A549 (cell line): ENCODE results near the gene PPP2R5E.

Experiments
- EHF ChIP-seq: fragments of 250-450 bp; sonication (Bioruptor Pico); IDR thresholded peaks from 2 replicates; pipeline ENCODE4 v1.5.0; 2020; ENCODE audit warnings: mild to moderate bottlenecking
- EP300 ChIP-seq, 2 experiments: fragments of >200 bp; sonication (Bioruptor Twin); formaldehyde crosslinking; IDR thresholded peaks; 2 replicates in 1 of 2; 3 replicates in 1 of 2; pipeline ENCODE4 v1.6.1; 2016 to 2017
- ESRRA ChIP-seq: fragments of 150-350 bp; IDR thresholded peaks from 2 replicates; pipeline ENCODE4 v1.6.1; 2014; ENCODE audit warnings: mild to moderate bottlenecking, low read length, borderline replicate concordance
- JUNB ChIP-seq: fragments of >200 bp; sonication (Bioruptor Twin); formaldehyde crosslinking; IDR thresholded peaks from 2 replicates; pipeline ENCODE4 v1.6.1; 2016
- MYC ChIP-seq: IDR thresholded peaks from 2 replicates; pipeline ENCODE4 v1.6.1; 2012; ENCODE audit warnings: mild to moderate bottlenecking, inconsistent platforms, low read length, improper control_type of control experiment, borderline replicate concordance
- TP53 ChIP-seq: fragments of 250-450 bp; sonication (Bioruptor Pico); IDR thresholded peaks from 2 replicates; pipeline ENCODE4 v1.5.0; 2021; ENCODE audit warnings: mild to moderate bottlenecking, moderate library complexity
- TF ChIP-seq, protein P1 (sequence below): IDR thresholded peaks from 2 replicates; pipeline ENCODE4 v1.6.1; 2012
- TF ChIP-seq, protein P2 (sequence below): fragments of >200 bp; sonication (Bioruptor Twin); formaldehyde crosslinking; IDR thresholded peaks from 3 replicates; pipeline ENCODE4 v1.5.1; 2016

DNA sequence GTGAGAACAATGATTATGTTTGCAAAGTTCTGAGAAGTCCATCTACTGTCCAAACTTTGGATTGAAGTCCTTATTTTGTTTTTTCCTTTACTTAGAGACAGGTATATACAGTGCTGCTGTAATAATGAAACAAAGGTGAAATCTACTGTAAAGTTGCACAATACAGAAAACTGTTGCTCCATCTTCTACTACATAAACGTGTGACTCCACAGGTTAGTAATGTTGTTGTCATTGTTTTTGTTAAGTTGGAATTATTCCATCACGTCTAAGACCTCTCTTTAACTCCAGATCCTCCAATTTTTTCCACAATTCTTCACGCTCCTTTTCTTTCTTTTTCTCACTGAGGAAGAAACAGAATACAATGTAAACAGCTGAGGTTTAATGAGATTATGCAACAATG lies 167.4 kb downstream of the PPP2R5E start:
- TF ChIP-seq JUNB (no peak), TP53 (CRISPR knock-in tag) (no peak), MYC (no peak), EHF (CRISPR knock-in tag) (no peak), ESRRA (no peak), EP300 (IDR thresholded peaks at IDR 0.05) (no peak)
- TF ChIP-seq, protein P1, sequence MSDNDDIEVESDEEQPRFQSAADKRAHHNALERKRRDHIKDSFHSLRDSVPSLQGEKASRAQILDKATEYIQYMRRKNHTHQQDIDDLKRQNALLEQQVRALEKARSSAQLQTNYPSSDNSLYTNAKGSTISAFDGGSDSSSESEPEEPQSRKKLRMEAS, result no peak
- TF ChIP-seq, protein P2, sequence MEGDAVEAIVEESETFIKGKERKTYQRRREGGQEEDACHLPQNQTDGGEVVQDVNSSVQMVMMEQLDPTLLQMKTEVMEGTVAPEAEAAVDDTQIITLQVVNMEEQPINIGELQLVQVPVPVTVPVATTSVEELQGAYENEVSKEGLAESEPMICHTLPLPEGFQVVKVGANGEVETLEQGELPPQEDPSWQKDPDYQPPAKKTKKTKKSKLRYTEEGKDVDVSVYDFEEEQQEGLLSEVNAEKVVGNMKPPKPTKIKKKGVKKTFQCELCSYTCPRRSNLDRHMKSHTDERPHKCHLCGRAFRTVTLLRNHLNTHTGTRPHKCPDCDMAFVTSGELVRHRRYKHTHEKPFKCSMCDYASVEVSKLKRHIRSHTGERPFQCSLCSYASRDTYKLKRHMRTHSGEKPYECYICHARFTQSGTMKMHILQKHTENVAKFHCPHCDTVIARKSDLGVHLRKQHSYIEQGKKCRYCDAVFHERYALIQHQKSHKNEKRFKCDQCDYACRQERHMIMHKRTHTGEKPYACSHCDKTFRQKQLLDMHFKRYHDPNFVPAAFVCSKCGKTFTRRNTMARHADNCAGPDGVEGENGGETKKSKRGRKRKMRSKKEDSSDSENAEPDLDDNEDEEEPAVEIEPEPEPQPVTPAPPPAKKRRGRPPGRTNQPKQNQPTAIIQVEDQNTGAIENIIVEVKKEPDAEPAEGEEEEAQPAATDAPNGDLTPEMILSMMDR, result no peak
